Kidney epithelial cell (primary cell): ENCODE data around the gene STX1A. TPM values are rescaled to one million over a fixed set of nuclear protein-coding genes. Genes with fewer than 3 reads are reported as not detected.

ENCODE experiments used
- DNase-seq: peaks from one replicate; pipeline ENCODE4 v3.0.0-alpha.2; 2010; ENCODE audit warnings: low read depth
- H3K27me3 ChIP-seq: 2 replicates; pipeline ENCODE4 v1.6.0; 2011; ENCODE audit warnings: low read length; ENCODE audit not compliant: control insufficient read depth, insufficient read depth
- H3K36me3 ChIP-seq: 2 replicates; pipeline ENCODE4 v1.5.1; 2011; ENCODE audit warnings: low read length; ENCODE audit not compliant: control insufficient read depth, insufficient read depth
- H3K4me3 ChIP-seq: 2 replicates; pipeline ENCODE4 v1.5.1; 2011; ENCODE audit warnings: low read depth, mild to moderate bottlenecking, control low read depth, low read length
- total RNA-seq: library from RNA; depleted of rRNA; stranded (reverse); fragments of >200 nt; gene quantifications from 2 replicates; pipeline ENCODE4 v1.2.3, GENCODE V29; 2015
- TF ChIP-seq, protein P1 (sequence below): IDR thresholded peaks from 2 replicates; pipeline ENCODE4 v1.5.1; 2011; ENCODE audit warnings: mild to moderate bottlenecking, moderate library complexity, low read length, control low read depth, inconsistent platforms; ENCODE audit not compliant: insufficient read depth, poor library complexity, severe bottlenecking

STX1A gene
- total RNA-seq, 1 donor from 2014 or later = 25.9 TPM

DNA sequence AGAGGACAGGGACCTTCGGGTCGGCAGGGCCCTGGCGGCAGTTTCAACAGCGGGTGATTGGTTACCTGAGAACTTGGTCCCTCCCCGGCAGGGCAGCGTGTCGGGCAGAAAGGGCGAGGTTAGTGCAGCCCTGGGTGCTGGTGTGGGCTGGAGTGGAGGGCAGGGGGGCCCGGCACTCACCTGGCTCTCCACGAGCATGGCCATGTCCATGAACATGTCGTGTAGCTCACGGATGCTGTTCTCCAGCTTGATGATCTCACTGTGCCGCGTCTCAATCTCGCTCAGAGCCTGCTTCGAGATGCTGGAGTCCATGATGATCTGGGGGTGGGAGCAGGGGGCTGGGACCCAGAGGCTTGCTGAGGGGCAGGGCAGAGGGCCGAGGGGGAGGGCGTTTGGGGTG lies 16.8 kb downstream of the STX1A start:
- DNase-seq = no peak
- Histone ChIP-seq H3K36me3 (peaks cover 4% of the 10 kb centered on the region), H3K4me3 (no peak overlapping the region), H3K27me3 (no peaks in the 10 kb centered on the region)
- TF ChIP-seq, protein P1, sequence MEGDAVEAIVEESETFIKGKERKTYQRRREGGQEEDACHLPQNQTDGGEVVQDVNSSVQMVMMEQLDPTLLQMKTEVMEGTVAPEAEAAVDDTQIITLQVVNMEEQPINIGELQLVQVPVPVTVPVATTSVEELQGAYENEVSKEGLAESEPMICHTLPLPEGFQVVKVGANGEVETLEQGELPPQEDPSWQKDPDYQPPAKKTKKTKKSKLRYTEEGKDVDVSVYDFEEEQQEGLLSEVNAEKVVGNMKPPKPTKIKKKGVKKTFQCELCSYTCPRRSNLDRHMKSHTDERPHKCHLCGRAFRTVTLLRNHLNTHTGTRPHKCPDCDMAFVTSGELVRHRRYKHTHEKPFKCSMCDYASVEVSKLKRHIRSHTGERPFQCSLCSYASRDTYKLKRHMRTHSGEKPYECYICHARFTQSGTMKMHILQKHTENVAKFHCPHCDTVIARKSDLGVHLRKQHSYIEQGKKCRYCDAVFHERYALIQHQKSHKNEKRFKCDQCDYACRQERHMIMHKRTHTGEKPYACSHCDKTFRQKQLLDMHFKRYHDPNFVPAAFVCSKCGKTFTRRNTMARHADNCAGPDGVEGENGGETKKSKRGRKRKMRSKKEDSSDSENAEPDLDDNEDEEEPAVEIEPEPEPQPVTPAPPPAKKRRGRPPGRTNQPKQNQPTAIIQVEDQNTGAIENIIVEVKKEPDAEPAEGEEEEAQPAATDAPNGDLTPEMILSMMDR = no peak

DNA sequence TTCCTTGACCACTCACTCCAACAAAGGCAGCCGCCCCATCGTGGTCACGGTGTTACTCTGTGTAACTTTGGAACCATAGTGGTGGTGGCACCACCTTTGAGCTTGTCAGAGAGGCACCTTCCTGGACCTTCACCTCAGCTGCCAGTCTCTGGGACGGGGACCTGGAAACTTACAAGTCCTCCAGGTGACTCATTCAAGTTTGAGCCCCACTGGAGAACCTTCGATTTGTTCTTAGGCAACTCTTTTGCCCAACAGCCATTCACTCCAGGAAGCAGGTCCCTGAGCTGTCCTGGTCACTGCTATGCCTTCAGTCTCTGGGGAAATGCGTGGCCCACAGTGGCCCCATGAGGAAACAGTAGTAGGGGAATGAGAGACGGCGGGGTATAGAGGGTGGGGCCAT lies 17.2 kb downstream of the STX1A start:
- no peak overlapping the region for H3K4me3 ChIP-seq
- TF ChIP-seq, protein P1 = no peak
- H3K27me3 ChIP-seq = no peaks in the 10 kb centered on the region
- no peak for DNase-seq
- H3K36me3 ChIP-seq = peaks cover 4% of the 10 kb centered on the region

DNA sequence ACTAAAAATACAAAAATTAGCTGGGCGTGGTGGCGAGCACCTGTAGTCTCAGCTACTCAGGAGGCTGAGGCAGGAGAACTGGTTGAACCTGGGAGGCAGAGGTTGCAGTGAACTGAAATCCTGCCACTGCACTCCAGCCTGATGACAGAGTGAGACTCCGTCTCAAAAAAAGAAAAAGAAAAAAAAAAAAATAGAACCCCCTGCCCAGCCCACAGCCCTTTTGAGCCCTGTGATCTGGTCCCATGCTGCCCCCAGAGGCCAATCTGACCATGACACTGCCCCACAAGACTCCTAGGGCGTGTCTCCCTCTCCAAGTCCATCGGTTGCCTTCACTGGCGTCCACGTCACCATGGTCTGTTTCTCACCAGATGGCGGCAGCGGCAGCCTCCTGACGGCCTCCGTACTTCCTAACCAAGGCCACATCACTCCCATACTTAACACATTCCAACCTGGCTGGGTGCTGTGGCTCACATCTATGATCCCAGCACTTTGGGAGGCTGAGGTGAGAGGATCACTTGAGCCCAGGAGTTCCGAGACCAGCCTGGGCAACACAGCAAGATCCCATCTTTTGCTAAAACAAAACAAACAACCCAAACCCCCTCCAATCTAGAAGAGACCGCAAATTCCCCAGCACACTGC lies 18.0 kb downstream of the STX1A start:
- TF ChIP-seq, protein P1 = peak; percentile 66
- Histone ChIP-seq H3K4me3 (no peak overlapping the region), H3K36me3 (peaks cover 4% of the 10 kb centered on the region), H3K27me3 (no peaks in the 10 kb centered on the region)
- DNase-seq = no peak

DNA sequence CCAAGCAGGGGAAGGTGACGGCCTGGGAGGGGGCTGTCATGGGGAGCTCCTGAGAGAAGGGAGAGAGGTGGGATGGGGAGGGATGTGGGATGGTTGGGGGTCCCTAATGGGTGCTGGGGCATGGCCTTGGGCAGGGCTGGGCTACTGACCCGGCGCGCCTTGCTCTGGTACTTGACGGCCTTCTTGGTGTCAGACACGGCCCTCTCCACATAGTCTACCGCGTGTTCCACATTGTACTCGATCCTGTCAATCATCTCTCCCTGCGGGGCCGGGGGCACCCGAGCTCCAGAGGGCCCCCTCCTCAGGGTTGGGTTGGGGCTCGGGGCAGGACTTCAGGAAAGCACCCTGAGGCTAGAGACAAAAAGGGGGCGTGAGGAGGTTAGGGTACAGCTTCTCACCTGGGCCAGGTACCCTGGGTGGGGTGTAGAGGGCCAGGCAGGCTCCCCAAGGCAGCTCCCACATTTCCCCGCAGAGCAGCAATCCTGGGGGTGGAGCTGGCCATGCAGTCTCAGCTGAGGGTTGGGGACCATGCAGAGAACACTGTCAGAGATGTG lies 18.8 kb downstream of the STX1A start:
- TF ChIP-seq, protein P1 = no peak
- Histone ChIP-seq H3K36me3 (peaks cover 4% of the 10 kb centered on the region), H3K4me3 (no peak overlapping the region), H3K27me3 (no peaks in the 10 kb centered on the region)
- no peak for DNase-seq

DNA sequence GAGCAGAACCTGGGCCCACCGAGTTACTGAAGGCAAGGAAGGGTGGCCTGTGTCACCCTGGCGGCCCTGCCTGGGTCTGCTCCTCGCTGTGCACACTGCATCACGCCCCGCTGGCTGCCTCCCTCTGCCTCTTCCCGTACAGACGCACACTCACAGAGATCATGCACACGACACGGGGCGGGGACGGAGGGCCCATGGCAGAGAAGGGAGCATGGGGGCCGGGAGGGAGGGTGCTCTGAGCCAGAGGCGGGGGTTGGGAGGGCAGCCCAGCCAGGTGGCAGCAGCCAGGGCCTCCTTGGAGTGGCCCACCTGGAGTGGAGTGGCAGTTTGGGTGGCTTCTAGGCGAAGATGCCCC lies 19.4 kb downstream of the STX1A start:
- Histone ChIP-seq H3K4me3 (no peak overlapping the region), H3K36me3 (peaks cover 4% of the 10 kb centered on the region)
- TF ChIP-seq, protein P1 = no peak

DNA sequence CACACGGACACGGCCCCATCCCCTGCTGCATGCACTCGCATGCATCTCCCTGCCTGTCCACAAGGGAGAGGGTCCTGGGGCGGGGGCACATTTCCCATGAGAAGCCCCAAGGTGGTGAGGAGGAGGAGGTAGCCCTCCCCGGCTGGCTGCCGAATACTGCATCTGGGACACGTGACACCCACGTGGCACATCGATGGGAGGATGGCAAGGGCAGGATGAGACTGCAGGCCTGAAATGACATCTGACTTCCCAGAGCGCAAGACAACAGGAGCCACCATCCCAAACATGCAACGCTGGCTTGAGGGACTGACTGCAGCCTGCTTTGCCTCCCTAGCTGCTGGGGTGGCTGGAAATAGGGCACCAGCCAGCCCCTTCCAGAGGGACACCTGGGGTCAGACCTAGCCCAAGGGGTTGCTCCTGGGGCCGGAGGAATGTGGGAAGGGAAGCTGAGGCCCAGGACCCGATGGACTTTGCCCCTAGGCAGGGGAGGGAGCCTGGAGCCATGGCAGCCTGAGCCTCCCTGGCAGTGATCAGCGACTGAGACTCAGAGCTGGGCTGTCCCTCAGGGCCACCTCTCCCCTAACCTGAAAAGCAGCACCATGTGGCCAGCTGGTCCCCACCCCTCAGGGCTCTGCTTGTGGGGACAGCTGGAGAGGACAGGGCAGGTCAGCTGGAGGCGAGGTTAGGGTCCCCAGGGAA lies 19.9 kb downstream of the STX1A start:
- TF ChIP-seq, protein P1 = no peak
- H3K36me3 ChIP-seq = peaks cover 4% of the 10 kb centered on the region
- no peak for DNase-seq
- no peaks in the 10 kb centered on the region for H3K27me3 ChIP-seq
- no peak overlapping the region for H3K4me3 ChIP-seq

More for the DNA sequence above, 19.4 kb downstream of the STX1A start:
- H3K27me3 ChIP-seq = no peaks in the 10 kb centered on the region
- DNase-seq = no peak
